Activated CD4-positive, alpha-beta T cell treated with anti-CD3 and anti-CD28 coated beads, Interleukin-2, amount 50 U/mL, for 16 hours (primary cell): Measurements from ENCODE around the gene MATN1.

Source experiments
- DNase-seq: peaks from one replicate; pipeline ENCODE4 v3.0.0-alpha.2; 2020

MATN1 gene

GRCh38 chr1:30715216-30715615 is 8.2 kb downstream of the MATN1 start:
- DNase-seq, result peak; percentile 16

GRCh38 chr1:30714536-30715090 is 8.8 kb downstream of the MATN1 start:
- no peak for DNase-seq

GRCh38 chr1:30714025-30714424 is 9.4 kb downstream of the MATN1 start:
- no peak for DNase-seq

- no peak for DNase-seq
Measured at GRCh38 chr1:30713311-30713710, 10.1 kb downstream of the MATN1 start.

GRCh38 chr1:30712583-30712982 is 10.8 kb downstream of the MATN1 start:
- DNase-seq, result no peak

GRCh38 chr1:30710407-30710806 is 13.0 kb downstream of the MATN1 start:
- no peak for DNase-seq

GRCh38 chr1:30708361-30708728 is 15.0 kb downstream of the MATN1 start:
- no peak for DNase-seq

GRCh38 chr1:30707412-30708360 is 15.7 kb downstream of the MATN1 start:
- DNase-seq, result peak; percentile 69

- no peak for DNase-seq
Measured at GRCh38 chr1:30706528-30706927, 16.9 kb downstream of the MATN1 start.

GRCh38 chr1:30705698-30706097 is 17.7 kb downstream of the MATN1 start:
- no peak for DNase-seq

- DNase-seq, result no peak
Measured at GRCh38 chr1:30704765-30705509, 18.4 kb downstream of the MATN1 start.

GRCh38 chr1:30704271-30704670 is 19.1 kb downstream of the MATN1 start:
- DNase-seq, result no peak

- DNase-seq, result no peak
Measured at GRCh38 chr1:30702823-30703222, 20.6 kb downstream of the MATN1 start.

GRCh38 chr1:30701258-30701633 is 22.1 kb downstream of the MATN1 start:
- DNase-seq, result no peak

GRCh38 chr1:30700528-30701257 is 22.7 kb downstream of the MATN1 start:
- no peak for DNase-seq

- no peak for DNase-seq
Measured at GRCh38 chr1:30699762-30700161, 23.6 kb downstream of the MATN1 start.

GRCh38 chr1:30698401-30698981 is 24.9 kb downstream of the MATN1 start:
- no peak for DNase-seq

- no peak for DNase-seq
Measured at GRCh38 chr1:30697571-30698376, 25.6 kb downstream of the MATN1 start.

- DNase-seq, result no peak
Measured at GRCh38 chr1:30696831-30697230, 26.6 kb downstream of the MATN1 start.

GRCh38 chr1:30695439-30695841 is 27.9 kb downstream of the MATN1 start:
- DNase-seq, result no peak

GRCh38 chr1:30694280-30695175 is 28.9 kb downstream of the MATN1 start:
- no peak for DNase-seq
